ENCODE results near the gene GRIK4. TPM values are rescaled to one million over a fixed set of nuclear protein-coding genes. Genes with fewer than 3 reads are reported as not detected.

Gene GRIK4
- total RNA-seq, 1 experiment from 2014 or later, result 3.3 TPM

DNA sequence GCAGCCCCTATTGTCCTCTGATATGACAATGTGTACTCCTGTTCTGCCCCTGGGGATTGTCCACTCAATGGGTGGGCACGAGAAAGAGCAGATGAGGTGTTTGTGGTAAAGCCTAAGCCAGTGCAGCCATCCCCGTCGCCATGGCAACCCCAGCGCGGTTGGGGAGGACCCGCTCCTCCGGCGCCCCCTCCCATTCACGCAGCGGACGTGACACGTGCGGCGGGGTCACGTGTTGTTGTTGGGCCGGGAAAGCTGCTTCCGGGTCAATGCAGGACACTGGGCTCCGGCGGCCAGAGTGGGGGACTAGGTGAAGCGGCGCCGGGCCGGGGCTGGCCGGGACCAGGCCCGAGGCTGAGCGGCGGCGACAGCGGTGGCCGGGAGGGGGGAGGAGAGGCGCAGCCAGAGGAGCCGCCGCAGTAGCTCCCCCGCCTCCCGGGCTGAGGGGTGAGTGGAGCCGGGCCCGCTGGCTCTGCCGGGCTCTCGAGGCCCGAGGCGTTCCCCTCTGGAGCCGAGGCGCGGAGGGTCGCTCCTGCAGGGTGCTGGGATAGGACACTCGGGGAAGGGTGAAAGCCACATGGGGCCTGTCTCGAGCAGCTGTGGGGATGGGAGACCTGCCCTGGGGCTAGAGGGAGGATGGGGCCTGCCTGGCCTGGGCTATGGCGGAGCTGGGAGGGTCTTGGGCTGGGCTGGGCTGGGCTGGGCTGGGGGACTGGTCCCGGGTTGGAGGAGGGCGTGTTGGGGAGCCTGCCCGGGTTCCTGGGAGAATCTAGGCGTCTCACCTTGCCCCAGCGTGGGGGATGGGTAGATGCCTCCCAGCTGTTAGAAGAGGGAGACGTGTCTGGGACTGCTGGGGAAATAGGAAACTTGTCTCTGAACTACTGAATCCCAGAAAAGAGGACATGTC, 512.6 kb downstream of the GRIK4 start, which contains the start of gene TBCEL (continued):
- TF ChIP-seq, protein P1, sequence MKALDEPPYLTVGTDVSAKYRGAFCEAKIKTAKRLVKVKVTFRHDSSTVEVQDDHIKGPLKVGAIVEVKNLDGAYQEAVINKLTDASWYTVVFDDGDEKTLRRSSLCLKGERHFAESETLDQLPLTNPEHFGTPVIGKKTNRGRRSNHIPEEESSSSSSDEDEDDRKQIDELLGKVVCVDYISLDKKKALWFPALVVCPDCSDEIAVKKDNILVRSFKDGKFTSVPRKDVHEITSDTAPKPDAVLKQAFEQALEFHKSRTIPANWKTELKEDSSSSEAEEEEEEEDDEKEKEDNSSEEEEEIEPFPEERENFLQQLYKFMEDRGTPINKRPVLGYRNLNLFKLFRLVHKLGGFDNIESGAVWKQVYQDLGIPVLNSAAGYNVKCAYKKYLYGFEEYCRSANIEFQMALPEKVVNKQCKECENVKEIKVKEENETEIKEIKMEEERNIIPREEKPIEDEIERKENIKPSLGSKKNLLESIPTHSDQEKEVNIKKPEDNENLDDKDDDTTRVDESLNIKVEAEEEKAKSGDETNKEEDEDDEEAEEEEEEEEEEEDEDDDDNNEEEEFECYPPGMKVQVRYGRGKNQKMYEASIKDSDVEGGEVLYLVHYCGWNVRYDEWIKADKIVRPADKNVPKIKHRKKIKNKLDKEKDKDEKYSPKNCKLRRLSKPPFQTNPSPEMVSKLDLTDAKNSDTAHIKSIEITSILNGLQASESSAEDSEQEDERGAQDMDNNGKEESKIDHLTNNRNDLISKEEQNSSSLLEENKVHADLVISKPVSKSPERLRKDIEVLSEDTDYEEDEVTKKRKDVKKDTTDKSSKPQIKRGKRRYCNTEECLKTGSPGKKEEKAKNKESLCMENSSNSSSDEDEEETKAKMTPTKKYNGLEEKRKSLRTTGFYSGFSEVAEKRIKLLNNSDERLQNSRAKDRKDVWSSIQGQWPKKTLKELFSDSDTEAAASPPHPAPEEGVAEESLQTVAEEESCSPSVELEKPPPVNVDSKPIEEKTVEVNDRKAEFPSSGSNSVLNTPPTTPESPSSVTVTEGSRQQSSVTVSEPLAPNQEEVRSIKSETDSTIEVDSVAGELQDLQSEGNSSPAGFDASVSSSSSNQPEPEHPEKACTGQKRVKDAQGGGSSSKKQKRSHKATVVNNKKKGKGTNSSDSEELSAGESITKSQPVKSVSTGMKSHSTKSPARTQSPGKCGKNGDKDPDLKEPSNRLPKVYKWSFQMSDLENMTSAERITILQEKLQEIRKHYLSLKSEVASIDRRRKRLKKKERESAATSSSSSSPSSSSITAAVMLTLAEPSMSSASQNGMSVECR (CRISPR knock-in tag; IDR thresholded peaks at IDR 0.05; ENCODE audit: borderline replicate concordance), result peak; percentile 82; the same call in 1 of the 2 replicates
- TF ChIP-seq SP1 (CRISPR knock-in tag; conservative IDR thresholded peaks at IDR 0.05), result peak; percentile 65
- TF ChIP-seq SMAD3 (CRISPR knock-in tag; IDR thresholded peaks at IDR 0.05; ENCODE audit: borderline replicate concordance), result no peak
- TF ChIP-seq, protein P2, sequence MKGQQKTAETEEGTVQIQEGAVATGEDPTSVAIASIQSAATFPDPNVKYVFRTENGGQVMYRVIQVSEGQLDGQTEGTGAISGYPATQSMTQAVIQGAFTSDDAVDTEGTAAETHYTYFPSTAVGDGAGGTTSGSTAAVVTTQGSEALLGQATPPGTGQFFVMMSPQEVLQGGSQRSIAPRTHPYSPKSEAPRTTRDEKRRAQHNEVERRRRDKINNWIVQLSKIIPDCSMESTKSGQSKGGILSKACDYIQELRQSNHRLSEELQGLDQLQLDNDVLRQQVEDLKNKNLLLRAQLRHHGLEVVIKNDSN (CRISPR knock-in tag; IDR thresholded peaks at IDR 0.05), result peak; percentile 99
- TF ChIP-seq, protein P3, sequence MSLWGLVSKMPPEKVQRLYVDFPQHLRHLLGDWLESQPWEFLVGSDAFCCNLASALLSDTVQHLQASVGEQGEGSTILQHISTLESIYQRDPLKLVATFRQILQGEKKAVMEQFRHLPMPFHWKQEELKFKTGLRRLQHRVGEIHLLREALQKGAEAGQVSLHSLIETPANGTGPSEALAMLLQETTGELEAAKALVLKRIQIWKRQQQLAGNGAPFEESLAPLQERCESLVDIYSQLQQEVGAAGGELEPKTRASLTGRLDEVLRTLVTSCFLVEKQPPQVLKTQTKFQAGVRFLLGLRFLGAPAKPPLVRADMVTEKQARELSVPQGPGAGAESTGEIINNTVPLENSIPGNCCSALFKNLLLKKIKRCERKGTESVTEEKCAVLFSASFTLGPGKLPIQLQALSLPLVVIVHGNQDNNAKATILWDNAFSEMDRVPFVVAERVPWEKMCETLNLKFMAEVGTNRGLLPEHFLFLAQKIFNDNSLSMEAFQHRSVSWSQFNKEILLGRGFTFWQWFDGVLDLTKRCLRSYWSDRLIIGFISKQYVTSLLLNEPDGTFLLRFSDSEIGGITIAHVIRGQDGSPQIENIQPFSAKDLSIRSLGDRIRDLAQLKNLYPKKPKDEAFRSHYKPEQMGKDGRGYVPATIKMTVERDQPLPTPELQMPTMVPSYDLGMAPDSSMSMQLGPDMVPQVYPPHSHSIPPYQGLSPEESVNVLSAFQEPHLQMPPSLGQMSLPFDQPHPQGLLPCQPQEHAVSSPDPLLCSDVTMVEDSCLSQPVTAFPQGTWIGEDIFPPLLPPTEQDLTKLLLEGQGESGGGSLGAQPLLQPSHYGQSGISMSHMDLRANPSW (CRISPR knock-in tag; conservative IDR thresholded peaks at IDR 0.05; ENCODE audit: low read depth), result no peak
- TF ChIP-seq, protein P4, sequence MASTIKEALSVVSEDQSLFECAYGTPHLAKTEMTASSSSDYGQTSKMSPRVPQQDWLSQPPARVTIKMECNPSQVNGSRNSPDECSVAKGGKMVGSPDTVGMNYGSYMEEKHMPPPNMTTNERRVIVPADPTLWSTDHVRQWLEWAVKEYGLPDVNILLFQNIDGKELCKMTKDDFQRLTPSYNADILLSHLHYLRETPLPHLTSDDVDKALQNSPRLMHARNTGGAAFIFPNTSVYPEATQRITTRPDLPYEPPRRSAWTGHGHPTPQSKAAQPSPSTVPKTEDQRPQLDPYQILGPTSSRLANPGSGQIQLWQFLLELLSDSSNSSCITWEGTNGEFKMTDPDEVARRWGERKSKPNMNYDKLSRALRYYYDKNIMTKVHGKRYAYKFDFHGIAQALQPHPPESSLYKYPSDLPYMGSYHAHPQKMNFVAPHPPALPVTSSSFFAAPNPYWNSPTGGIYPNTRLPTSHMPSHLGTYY (CRISPR knock-in tag; IDR thresholded peaks at IDR 0.05), result no peak
- TF ChIP-seq ZNF138 (CRISPR knock-in tag; conservative IDR thresholded peaks at IDR 0.05), result no peak; the same call in 1 of the 2 replicates
- TF ChIP-seq JUN (CRISPR knock-in tag; IDR thresholded peaks at IDR 0.05), result no peak
- TF ChIP-seq, protein P5, sequence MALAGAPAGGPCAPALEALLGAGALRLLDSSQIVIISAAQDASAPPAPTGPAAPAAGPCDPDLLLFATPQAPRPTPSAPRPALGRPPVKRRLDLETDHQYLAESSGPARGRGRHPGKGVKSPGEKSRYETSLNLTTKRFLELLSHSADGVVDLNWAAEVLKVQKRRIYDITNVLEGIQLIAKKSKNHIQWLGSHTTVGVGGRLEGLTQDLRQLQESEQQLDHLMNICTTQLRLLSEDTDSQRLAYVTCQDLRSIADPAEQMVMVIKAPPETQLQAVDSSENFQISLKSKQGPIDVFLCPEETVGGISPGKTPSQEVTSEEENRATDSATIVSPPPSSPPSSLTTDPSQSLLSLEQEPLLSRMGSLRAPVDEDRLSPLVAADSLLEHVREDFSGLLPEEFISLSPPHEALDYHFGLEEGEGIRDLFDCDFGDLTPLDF (CRISPR knock-in tag; IDR thresholded peaks at IDR 0.05), result no peak
- TF ChIP-seq, protein P6, sequence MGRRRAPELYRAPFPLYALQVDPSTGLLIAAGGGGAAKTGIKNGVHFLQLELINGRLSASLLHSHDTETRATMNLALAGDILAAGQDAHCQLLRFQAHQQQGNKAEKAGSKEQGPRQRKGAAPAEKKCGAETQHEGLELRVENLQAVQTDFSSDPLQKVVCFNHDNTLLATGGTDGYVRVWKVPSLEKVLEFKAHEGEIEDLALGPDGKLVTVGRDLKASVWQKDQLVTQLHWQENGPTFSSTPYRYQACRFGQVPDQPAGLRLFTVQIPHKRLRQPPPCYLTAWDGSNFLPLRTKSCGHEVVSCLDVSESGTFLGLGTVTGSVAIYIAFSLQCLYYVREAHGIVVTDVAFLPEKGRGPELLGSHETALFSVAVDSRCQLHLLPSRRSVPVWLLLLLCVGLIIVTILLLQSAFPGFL (CRISPR knock-in tag; IDR thresholded peaks at IDR 0.05; ENCODE audit: borderline replicate concordance), result no peak
- TF ChIP-seq, protein P7, sequence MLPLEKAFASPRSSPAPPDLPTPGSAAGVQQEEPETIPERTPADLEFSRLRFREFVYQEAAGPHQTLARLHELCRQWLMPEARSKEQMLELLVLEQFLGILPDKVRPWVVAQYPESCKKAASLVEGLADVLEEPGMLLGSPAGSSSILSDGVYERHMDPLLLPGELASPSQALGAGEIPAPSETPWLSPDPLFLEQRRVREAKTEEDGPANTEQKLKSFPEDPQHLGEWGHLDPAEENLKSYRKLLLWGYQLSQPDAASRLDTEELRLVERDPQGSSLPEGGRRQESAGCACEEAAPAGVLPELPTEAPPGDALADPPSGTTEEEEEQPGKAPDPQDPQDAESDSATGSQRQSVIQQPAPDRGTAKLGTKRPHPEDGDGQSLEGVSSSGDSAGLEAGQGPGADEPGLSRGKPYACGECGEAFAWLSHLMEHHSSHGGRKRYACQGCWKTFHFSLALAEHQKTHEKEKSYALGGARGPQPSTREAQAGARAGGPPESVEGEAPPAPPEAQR (CRISPR knock-in tag; IDR thresholded peaks at IDR 0.05), result no peak
- TF ChIP-seq CBFB (CRISPR knock-in tag; IDR thresholded peaks at IDR 0.05; ENCODE audit: low read depth), result peak; percentile 72
- TF ChIP-seq TP53 (CRISPR knock-in tag; IDR thresholded peaks at IDR 0.05), result peak; percentile 80; the same call in 1 of the 2 replicates
- no peak for TF ChIP-seq SMAD4 (CRISPR knock-in tag; IDR thresholded peaks at IDR 0.05)
- TF ChIP-seq RELA (CRISPR knock-in tag; IDR thresholded peaks at IDR 0.05; ENCODE audit: borderline replicate concordance), result peak; percentile 66; the same call in 1 of the 2 replicates
- TF ChIP-seq, protein P8, sequence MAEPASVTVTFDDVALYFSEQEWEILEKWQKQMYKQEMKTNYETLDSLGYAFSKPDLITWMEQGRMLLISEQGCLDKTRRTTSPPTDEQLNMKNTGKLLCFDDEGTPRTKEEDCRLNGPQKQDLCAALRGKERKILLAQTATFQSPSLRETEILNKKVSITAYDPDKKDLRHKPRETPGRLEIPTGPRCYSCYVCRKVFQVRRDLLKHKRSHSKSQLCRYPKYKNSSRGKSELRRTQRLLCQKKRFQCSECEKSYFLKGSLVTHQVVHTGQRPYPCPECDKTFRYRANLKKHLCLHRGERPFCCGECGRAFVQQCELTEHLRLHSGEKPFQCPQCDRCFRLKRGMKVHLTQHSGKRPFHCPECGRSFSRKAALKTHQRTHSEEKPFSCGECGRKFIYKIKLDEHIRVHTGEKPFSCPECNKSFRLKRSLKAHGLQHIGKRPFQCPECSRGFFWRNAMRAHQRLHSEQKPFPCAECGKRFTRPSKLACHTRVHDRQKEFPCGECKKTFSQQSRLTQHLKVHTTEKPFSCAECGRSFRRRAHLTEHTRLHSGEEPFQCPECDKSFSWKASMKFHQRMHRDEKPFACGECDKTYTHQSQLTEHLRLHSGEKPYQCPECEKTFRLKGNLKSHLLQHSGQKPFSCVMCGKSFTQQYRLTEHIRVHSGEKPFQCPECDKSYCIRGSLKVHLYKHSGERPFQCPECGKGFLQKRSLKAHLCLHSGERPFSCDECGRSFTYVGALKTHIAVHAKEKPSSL (CRISPR knock-in tag; conservative IDR thresholded peaks at IDR 0.05), result no peak
- TF ChIP-seq GTF2I (CRISPR knock-in tag; conservative IDR thresholded peaks at IDR 0.05), result no peak
- no peak for TF ChIP-seq HMGA2 (CRISPR knock-in tag; IDR thresholded peaks at IDR 0.05)
- no peak for TF ChIP-seq ZBTB21 (CRISPR knock-in tag; IDR thresholded peaks at IDR 0.05; ENCODE audit: borderline replicate concordance)

Data from WTC11 (cell line).